Sigmoid colon (tissue), 4 donors: ENCODE measurements around the gene CEBPB.

Source experiments
- CTCF ChIP-seq, 4 experiments: fragments of 450-650 bp in 3 of 4; fragments of 200-600 bp in 1 of 4; IDR thresholded peaks; one replicate each; pipeline ENCODE4 v1.5.1; 2016 to 2019; ENCODE audit warnings: antibody characterized with exemption in 4 of 4, mild to moderate bottlenecking in 3 of 4, moderate library complexity in 2 of 4
- EP300 ChIP-seq, 4 donors: sonication (generic); formaldehyde crosslinking; IDR thresholded peaks; one replicate each; pipeline ENCODE4 v1.6.1; 2017; ENCODE audit warnings: antibody characterized with exemption in 4 of 4
- POLR2A ChIP-seq, 2 donors: fragments of 450-650 bp; IDR thresholded peaks; one replicate each; pipeline ENCODE4 v1.6.1; 2016; ENCODE audit warnings: antibody characterized with exemption in 2 of 2, mild to moderate bottlenecking in 2 of 2, moderate library complexity in 2 of 2
- POLR2AphosphoS5 ChIP-seq, 4 donors: sonication (generic); formaldehyde crosslinking; IDR thresholded peaks; one replicate each; pipeline ENCODE4 v1.6.1; 2017; ENCODE audit warnings: antibody characterized with exemption in 4 of 4

GRCh38 chr20:50224052-50224451, 33.4 kb downstream of the CEBPB start:
- TF ChIP-seq POLR2A (IDR thresholded peaks at IDR 0.05) (no peak), CTCF (IDR thresholded peaks at IDR 0.05) (no peak), POLR2AphosphoS5 (IDR thresholded peaks at IDR 0.05) (no peak), EP300 (IDR thresholded peaks at IDR 0.05) (no peak)
